Loucy (cell line): Measurements from ENCODE around the gene C3orf20.

Source experiments
- H2AFZ ChIP-seq: fragments of 200-600 bp; sonication (generic); 2 replicates; pipeline ENCODE4 v1.6.0; 2016; ENCODE audit warnings: antibody characterized with exemption, mild to moderate bottlenecking, low read length, moderate library complexity
- H3F3A ChIP-seq: fragments of 200-600 bp; 2 replicates; pipeline ENCODE4 v1.6.0; 2016; ENCODE audit warnings: antibody characterized with exemption, low read depth, mild to moderate bottlenecking
- H3K27me3 ChIP-seq: fragments of 200-600 bp; sonication (generic); 2 replicates; pipeline ENCODE4 v1.6.1; 2014; ENCODE audit warnings: low read length, mild to moderate bottlenecking; ENCODE audit not compliant: insufficient read depth, poor library complexity, severe bottlenecking
- H3K36me3 ChIP-seq: fragments of 200-600 bp; sonication (generic); 2 replicates; pipeline ENCODE4 v1.6.1; 2016; ENCODE audit warnings: low read length; ENCODE audit not compliant: insufficient read depth
- H3K4me1 ChIP-seq: fragments of 200-600 bp; sonication (generic); 2 replicates; pipeline ENCODE4 v1.5.1; 2014; ENCODE audit warnings: low read length, mild to moderate bottlenecking; ENCODE audit not compliant: insufficient read depth, poor library complexity, severe bottlenecking
- H3K4me2 ChIP-seq: fragments of 200-600 bp; sonication (generic); 2 replicates; pipeline ENCODE4 v1.6.0; 2014; ENCODE audit warnings: antibody characterized with exemption, low read length, low read depth, mild to moderate bottlenecking; ENCODE audit not compliant: poor library complexity, severe bottlenecking
- H3K4me3 ChIP-seq: fragments of 200-600 bp; sonication (generic); 2 replicates; pipeline ENCODE4 v1.5.1; 2014; ENCODE audit warnings: low read length, mild to moderate bottlenecking, mixed read lengths; ENCODE audit not compliant: poor library complexity, severe bottlenecking
- H3K79me2 ChIP-seq: fragments of 200-600 bp; sonication (generic); 2 replicates; pipeline ENCODE4 v1.6.1; 2014; ENCODE audit warnings: low read length; ENCODE audit not compliant: insufficient read depth
- H3K9ac ChIP-seq: fragments of 200-600 bp; sonication (generic); 2 replicates; pipeline ENCODE4 v1.6.0; 2014; ENCODE audit warnings: mild to moderate bottlenecking, low read depth, low read length, moderate library complexity; ENCODE audit not compliant: poor library complexity, severe bottlenecking
- H3K9me2 ChIP-seq: fragments of 200-600 bp; sonication (generic); replicated peaks from 2 replicates; pipeline ENCODE4 v1.6.1; 2016; ENCODE audit warnings: low read depth, low read length, mixed read lengths
- H3K9me3 ChIP-seq: fragments of 200-600 bp; sonication (generic); 2 replicates; pipeline ENCODE4 v1.6.1; 2014; ENCODE audit warnings: mild to moderate bottlenecking, antibody characterized with exemption, low read length, low read depth; ENCODE audit not compliant: insufficient read depth
- H4K20me1 ChIP-seq: fragments of 200-600 bp; sonication (generic); 2 replicates; pipeline ENCODE4 v1.6.0; 2014; ENCODE audit warnings: antibody characterized with exemption, low read length, mild to moderate bottlenecking; ENCODE audit not compliant: insufficient read depth, poor library complexity, severe bottlenecking
- CTCF ChIP-seq: fragments of 200-600 bp; sonication (generic); conservative IDR thresholded peaks from 2 replicates; pipeline ENCODE4 v1.5.1; 2014; ENCODE audit warnings: mild to moderate bottlenecking, antibody characterized with exemption, low read length
- EZH2phosphoT487 ChIP-seq: fragments of 200-600 bp; IDR thresholded peaks from 2 replicates; pipeline ENCODE4 v1.6.1; 2018; ENCODE audit warnings: antibody characterized with exemption, mild to moderate bottlenecking, moderate library complexity, borderline replicate concordance

The C3orf20 gene

GRCh38 chr3:14628406-14628805 is 46.5 kb upstream of the C3orf20 start:
- Histone ChIP-seq H3F3A (no peaks in the 10 kb centered on the region), H3K9ac (no peak overlapping the region)

GRCh38 chr3:14630404-14631100 is 44.4 kb upstream of the C3orf20 start:
- Histone ChIP-seq H3K9ac (no peak overlapping the region), H3K36me3 (no peaks in the 10 kb centered on the region), H2AFZ (no peak overlapping the region), H3K79me2 (no peaks in the 10 kb centered on the region), H3F3A (no peaks in the 10 kb centered on the region), H3K9me3 (no peaks in the 10 kb centered on the region), H4K20me1 (no peaks in the 10 kb centered on the region), H3K27me3 (no peaks in the 10 kb centered on the region), H3K9me2 (no peaks in the 10 kb centered on the region), H3K4me3 (no peak overlapping the region), H3K4me2 (no peak overlapping the region), H3K4me1 (no peaks in the 10 kb centered on the region)
- TF ChIP-seq CTCF (no peak), EZH2phosphoT487 (no peak)

More at GRCh38 chr3:14628406-14628805, 46.5 kb upstream of the C3orf20 start:
- H3K9me3 ChIP-seq, result no peaks in the 10 kb centered on the region
- H2AFZ ChIP-seq, result no peak overlapping the region
- TF ChIP-seq EZH2phosphoT487 (no peak), CTCF (no peak)
- no peak overlapping the region for H3K4me3 ChIP-seq
- no peak overlapping the region for H3K4me2 ChIP-seq
- no peaks in the 10 kb centered on the region for H3K27me3 ChIP-seq
- H3K9me2 ChIP-seq, result no peaks in the 10 kb centered on the region
- H3K79me2 ChIP-seq, result no peaks in the 10 kb centered on the region
- H3K4me1 ChIP-seq, result no peaks in the 10 kb centered on the region
- no peaks in the 10 kb centered on the region for H3K36me3 ChIP-seq
- no peaks in the 10 kb centered on the region for H4K20me1 ChIP-seq

GRCh38 chr3:14631101-14631497 is 43.8 kb upstream of the C3orf20 start:
- TF ChIP-seq EZH2phosphoT487 (no peak), CTCF (no peak)
- no peaks in the 10 kb centered on the region for H3K36me3 ChIP-seq
- H3K27me3 ChIP-seq, result no peaks in the 10 kb centered on the region
- no peak overlapping the region for H3K4me2 ChIP-seq
- H3K9ac ChIP-seq, result no peak overlapping the region
- H3K4me3 ChIP-seq, result no peak overlapping the region
- H2AFZ ChIP-seq, result no peak overlapping the region
- H4K20me1 ChIP-seq, result no peaks in the 10 kb centered on the region
- no peaks in the 10 kb centered on the region for H3K79me2 ChIP-seq
- no peaks in the 10 kb centered on the region for H3K4me1 ChIP-seq
- H3K9me3 ChIP-seq, result no peaks in the 10 kb centered on the region
- no peaks in the 10 kb centered on the region for H3F3A ChIP-seq
- H3K9me2 ChIP-seq, result no peaks in the 10 kb centered on the region
